Effector memory CD8-positive, alpha-beta T cell (primary cell): Measurements from ENCODE around the gene DDI2.

Source experiments
- ATAC-seq: fragments of 150-1000 bp; cut with Tn5 transposase; replicated peaks from 2 replicates; pipeline ENCODE4 v1.10.0; 2021; ENCODE audit warnings: mild to moderate bottlenecking, moderate library complexity
- DNase-seq, 3 experiments: peaks; one replicate each; pipeline ENCODE4 v3.0.0; 2021
- H3K27ac Mint-ChIP-seq, 2 donors: one replicate each; pipeline ENCODE4 v1.8.0; 2022; ENCODE audit warnings: mild to moderate bottlenecking in 2 of 2, mixed read lengths in 2 of 2, moderate library complexity in 2 of 2
- H3K27me3 Mint-ChIP-seq, 2 donors: one replicate each; pipeline ENCODE4 v1.8.0; 2022; ENCODE audit warnings: mixed read lengths in 2 of 2
- H3K36me3 Mint-ChIP-seq: one replicate; pipeline ENCODE4 v1.8.0; 2022; ENCODE audit warnings: mild to moderate bottlenecking, moderate library complexity, mixed read lengths; ENCODE audit not compliant: insufficient read depth
- H3K4me1 Mint-ChIP-seq, 2 donors: one replicate each; pipeline ENCODE4 v1.8.0; 2022; ENCODE audit warnings: low read depth in 2 of 2, mixed read lengths in 2 of 2
- H3K4me3 Mint-ChIP-seq, 2 donors: one replicate each; pipeline ENCODE4 v1.8.0; 2022; ENCODE audit warnings: mild to moderate bottlenecking in 2 of 2, mixed read lengths in 2 of 2, moderate library complexity in 2 of 2
- H3K9me3 Mint-ChIP-seq, 2 donors: one replicate each; pipeline ENCODE4 v1.8.0; 2022; ENCODE audit warnings: mixed read lengths in 2 of 2

Gene DDI2

DNA sequence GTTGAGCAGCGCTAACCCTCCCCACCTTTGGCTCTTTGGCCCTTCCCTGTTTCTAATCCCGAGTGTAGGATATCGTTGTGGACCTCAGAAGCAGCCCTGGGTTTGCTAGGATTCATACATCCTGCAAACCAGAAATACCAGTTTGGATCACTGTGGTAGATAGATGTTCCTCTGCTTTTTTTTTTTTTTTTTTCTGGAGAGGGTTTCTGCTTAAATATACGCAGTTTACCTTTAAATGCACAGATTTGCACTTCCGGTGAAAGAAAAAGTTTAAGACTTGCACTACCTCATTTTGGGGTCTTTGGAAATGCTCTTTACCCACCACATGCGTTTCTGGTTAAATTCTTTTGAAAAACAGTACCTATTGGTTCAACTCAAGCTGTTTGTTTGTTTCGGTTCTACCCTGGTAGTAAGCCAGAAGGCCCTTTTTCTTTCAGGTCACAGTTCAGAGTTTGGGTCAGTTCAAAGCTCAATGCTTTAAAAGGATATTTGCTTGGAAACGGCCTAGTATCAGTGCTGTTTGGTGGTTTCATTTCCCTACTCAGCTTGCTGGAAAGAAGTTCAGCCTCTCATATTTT lies 908 bp downstream of the DDI2 start:
- no peak for ATAC-seq

DNA sequence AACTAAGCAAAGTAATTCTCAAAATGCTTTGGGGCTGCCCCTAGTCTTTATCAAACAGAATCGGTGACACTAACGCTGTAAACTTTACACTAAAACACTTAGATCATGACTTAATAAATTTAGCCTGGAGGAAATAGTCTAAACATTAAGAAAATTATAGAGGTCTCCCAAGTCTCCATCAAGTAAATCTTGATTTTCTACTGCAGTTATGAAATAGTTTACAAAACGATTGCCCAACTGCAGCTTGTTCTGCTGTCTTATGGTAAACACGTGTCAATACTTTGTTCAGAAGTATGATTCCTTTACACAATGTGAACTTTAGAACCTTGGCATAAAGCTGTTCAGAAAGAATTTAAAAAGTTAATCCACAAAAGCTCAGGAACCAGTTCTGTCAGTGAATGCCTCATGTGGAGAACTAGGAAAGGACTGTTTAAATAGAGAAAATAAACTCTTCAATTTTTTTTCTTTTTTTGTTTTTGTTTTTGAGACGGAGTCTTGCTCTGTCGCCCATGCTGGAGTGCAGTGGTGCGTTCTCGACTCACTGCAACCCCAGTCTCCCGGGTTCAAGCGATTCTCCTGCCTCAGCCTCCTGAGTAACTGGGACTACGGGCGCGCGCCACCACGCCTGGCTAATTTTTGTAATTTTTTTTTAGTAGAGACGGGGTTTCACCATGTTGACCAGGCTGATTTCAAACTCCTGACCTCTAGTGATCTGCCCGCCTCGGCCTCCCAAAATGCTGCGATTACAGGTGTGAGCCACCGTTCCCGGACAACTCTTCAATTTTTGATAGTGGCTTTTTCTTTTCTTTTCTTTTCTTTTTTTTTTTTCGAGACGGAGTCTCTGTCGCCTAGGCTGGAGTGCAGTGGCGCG lies 1.6 kb downstream of the DDI2 start:
- Mint-ChIP-seq H3K27ac (peak overlapping the region; percentile 90 to 96), H3K4me1 (peaks cover 30 to 46% of the 10 kb centered on the region in 2 donors), H3K4me3 (peak overlapping the region; percentile 86 to 89), H3K27me3 (no peaks in the 10 kb centered on the region), H3K9me3 (no peaks in the 10 kb centered on the region), H3K36me3 (peaks cover 17% of the 10 kb centered on the region)
- no peak for DNase-seq
- ATAC-seq, result no peak

More for the DNA sequence above, 908 bp downstream of the DDI2 start:
- peak in 1 of 3 experiments; percentile 9 for DNase-seq
- Mint-ChIP-seq H3K27ac (peak overlapping the region; percentile 90 to 96), H3K9me3 (no peaks in the 10 kb centered on the region), H3K4me3 (peak overlapping the region; percentile 86 to 89), H3K4me1 (peaks cover 30 to 46% of the 10 kb centered on the region in 2 donors), H3K36me3 (peaks cover 17% of the 10 kb centered on the region), H3K27me3 (no peaks in the 10 kb centered on the region)

DNA sequence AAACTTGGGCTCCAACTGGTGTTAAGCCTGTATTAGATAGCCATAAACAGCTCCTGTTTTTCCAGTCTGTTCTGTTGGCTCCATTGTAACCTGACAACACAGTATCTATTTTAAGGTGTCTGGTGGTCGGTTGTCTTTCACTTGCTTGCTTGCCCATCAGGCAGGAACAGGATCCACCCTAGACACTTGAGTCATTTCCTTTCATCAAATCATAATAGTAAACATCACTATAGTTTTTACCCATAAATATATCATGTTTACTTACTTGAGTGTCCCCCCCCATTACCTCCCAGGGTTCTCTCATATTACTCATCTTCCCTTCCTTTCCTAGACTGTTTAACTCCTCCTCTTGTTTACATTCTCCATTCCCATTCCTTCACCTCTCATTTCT lies 2.9 kb downstream of the DDI2 start:
- Mint-ChIP-seq H3K36me3 (peaks cover 23% of the 10 kb centered on the region), H3K4me3 (peak overlapping the region in 1 of 2 donors; percentile 89), H3K9me3 (no peaks in the 10 kb centered on the region), H3K27ac (peak overlapping the region; percentile 90 to 96), H3K4me1 (peaks cover 37 to 54% of the 10 kb centered on the region in 2 donors), H3K27me3 (no peaks in the 10 kb centered on the region)
- ATAC-seq, result peak; percentile 16
- peak in 1 of 3 experiments; percentile 16 for DNase-seq

DNA sequence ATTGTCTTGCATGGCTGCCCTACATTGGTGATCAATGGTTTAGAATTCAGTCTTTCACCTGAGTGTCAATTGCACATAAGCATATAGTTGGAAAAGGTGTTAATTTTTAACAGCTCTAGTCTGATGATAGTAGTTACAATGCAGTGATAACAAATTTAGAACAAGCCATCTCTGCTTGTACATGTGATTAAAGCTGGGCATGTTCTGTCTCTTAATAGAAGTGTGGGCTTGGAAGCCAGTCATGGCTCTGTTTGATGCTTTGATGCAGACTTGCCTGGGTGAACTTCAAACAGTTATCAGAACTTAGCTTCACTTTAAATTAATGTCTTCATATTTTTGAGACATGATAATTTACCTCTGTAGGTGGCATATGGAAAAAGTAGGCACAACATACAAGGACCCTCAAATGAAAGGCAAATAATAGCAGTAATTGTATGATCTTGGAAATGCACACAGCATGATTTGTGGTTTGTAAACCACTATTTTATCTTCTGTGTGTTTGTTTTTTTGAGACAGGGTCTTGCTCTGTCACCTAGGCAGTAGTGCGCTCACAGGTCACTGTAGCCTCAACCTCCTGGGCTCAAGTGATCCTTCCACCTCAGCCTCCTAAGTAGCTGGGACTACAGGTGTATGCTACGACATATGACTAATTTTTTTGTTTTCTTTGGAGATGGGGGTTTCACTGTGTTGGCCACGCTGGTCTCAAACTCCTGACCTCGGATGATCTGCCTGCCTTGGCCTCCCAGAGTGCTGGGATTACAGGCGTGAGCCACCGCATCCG lies 3.8 kb downstream of the DDI2 start:
- H3K4me3 Mint-ChIP-seq, result no peak overlapping the region
- H3K4me1 Mint-ChIP-seq, result peaks cover 39 to 60% of the 10 kb centered on the region in 2 donors
- H3K27ac Mint-ChIP-seq, result peak overlapping the region; percentile 90 to 96
- no peak for DNase-seq
- ATAC-seq, result no peak
- H3K27me3 Mint-ChIP-seq, result no peaks in the 10 kb centered on the region
- H3K9me3 Mint-ChIP-seq, result no peaks in the 10 kb centered on the region
- H3K36me3 Mint-ChIP-seq, result peaks cover 30% of the 10 kb centered on the region

DNA sequence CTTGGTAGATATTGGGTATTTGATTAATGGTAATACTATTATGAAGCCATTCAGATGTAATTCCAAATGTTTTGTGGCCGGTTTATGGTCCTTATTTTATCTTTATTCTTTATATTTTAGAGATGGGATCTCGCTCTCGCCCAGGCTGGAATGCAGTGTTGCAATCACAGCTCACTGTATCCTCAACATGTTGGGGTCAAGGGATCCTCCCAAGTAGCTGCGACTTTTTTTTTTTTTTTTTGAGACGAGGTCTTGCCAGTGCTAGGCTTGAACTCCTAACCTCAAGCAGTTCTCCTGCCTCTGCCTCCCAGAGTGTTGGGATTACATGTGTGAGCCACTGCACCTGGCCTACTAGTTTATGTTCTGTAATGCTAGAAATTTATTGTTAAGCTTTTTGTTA lies 4.7 kb downstream of the DDI2 start:
- ATAC-seq (no peak), DNase-seq (no peak)
- H3K9me3 Mint-ChIP-seq, result no peaks in the 10 kb centered on the region
- no peaks in the 10 kb centered on the region for H3K27me3 Mint-ChIP-seq
- peaks cover 37 to 61% of the 10 kb centered on the region in 2 donors for H3K4me1 Mint-ChIP-seq
- peaks cover 35% of the 10 kb centered on the region for H3K36me3 Mint-ChIP-seq
- no peak overlapping the region for H3K4me3 Mint-ChIP-seq
- peak overlapping the region in 1 of 2 donors; percentile 96 for H3K27ac Mint-ChIP-seq

DNA sequence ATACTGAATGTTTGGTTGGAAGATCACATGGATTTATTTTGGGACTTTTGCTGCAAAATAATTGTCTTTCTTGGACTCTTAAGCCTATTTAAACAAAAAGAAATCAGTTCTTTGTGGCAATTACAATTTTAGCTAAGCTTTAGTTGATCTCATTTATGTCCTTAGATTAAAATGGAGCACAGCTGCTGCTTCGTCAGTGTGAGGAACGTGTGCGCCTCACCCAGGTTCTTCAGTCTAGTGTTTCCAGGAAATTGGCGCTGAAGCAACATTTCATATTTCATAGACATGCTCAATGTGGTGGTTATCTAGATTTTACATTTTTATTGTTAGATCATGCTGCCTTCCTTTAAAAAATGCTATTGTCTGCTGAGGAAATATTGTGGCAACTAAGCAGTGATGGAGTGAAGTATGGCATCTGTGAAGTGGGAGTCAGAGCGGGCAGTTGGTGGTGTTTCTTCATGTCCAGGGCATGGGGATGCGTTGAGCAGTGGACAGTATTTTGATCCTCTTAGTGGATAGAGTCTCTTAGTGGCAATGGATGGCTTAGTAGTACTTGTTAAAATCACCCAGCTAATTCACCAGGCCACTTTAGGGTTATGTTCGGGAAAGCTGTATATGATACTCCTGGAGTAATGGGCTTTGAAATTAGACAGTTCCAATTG lies 5.6 kb downstream of the DDI2 start:
- no peak for ATAC-seq

DNA sequence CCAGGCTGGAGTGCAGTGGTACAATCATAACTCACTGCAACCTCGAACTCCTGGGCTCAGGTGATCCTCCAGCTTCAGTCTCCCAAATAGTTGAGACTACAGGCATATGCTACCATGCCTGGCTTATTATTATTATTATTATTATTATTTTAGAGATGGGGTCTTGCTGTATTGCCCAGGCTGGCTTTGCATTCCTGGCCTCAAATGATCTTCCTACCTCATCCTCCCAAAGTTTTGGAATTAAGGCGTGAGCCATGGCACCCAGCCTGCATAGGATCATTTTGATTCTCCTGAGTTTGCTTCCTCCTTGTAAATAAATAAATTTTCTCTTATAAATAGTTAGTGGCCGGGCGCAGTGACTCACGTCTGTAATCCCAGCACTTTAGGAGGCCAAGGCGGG lies 6.2 kb downstream of the DDI2 start:
- Mint-ChIP-seq H3K4me3 (no peak overlapping the region), H3K27me3 (no peaks in the 10 kb centered on the region), H3K27ac (no peak overlapping the region), H3K36me3 (peaks cover 43% of the 10 kb centered on the region), H3K9me3 (no peaks in the 10 kb centered on the region), H3K4me1 (peaks cover 36 to 67% of the 10 kb centered on the region in 2 donors)
- ATAC-seq (no peak), DNase-seq (no peak)

More for the DNA sequence above, 5.6 kb downstream of the DDI2 start:
- peaks cover 39 to 69% of the 10 kb centered on the region in 2 donors for H3K4me1 Mint-ChIP-seq
- H3K36me3 Mint-ChIP-seq, result peaks cover 38% of the 10 kb centered on the region
- peak overlapping the region in 1 of 2 donors; percentile 96 for H3K27ac Mint-ChIP-seq
- H3K9me3 Mint-ChIP-seq, result no peaks in the 10 kb centered on the region
- no peak for DNase-seq
- no peaks in the 10 kb centered on the region for H3K27me3 Mint-ChIP-seq
- no peak overlapping the region for H3K4me3 Mint-ChIP-seq

DNA sequence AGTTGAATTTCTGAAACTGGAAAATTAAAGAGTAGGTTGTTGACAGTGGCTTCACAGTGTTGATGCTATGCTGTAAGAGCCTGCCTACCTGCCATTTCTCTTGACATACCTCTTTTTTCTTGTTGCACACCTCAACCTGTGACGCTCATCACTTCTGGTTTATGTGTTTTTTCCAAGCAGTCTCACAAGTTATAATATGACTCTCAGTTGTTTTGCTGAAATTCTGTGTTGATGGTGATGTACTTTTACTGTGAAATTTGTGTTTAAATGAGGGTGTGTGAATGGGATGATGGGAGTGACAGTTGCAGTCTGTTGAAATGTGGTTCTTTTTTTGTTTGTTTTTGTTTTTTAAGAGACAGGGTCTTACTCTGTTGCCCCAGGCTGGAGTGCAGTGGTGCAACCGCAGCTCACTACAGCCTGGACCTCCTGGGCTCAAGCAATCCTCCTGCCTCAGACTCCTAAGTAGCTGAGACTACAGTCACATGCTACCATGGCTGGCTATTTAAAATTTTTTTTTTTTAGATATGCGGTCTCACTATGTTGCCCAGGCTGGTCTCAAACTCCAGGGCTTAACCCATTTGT lies 7.0 kb downstream of the DDI2 start:
- DNase-seq (no peak), ATAC-seq (no peak)
- peak overlapping the region in 1 of 2 donors; percentile 3 for H3K27ac Mint-ChIP-seq
- no peaks in the 10 kb centered on the region for H3K27me3 Mint-ChIP-seq
- peaks cover 39% of the 10 kb centered on the region for H3K36me3 Mint-ChIP-seq
- H3K4me1 Mint-ChIP-seq, result peaks cover 32 to 65% of the 10 kb centered on the region in 2 donors
- H3K9me3 Mint-ChIP-seq, result no peaks in the 10 kb centered on the region
- no peak overlapping the region for H3K4me3 Mint-ChIP-seq

DNA sequence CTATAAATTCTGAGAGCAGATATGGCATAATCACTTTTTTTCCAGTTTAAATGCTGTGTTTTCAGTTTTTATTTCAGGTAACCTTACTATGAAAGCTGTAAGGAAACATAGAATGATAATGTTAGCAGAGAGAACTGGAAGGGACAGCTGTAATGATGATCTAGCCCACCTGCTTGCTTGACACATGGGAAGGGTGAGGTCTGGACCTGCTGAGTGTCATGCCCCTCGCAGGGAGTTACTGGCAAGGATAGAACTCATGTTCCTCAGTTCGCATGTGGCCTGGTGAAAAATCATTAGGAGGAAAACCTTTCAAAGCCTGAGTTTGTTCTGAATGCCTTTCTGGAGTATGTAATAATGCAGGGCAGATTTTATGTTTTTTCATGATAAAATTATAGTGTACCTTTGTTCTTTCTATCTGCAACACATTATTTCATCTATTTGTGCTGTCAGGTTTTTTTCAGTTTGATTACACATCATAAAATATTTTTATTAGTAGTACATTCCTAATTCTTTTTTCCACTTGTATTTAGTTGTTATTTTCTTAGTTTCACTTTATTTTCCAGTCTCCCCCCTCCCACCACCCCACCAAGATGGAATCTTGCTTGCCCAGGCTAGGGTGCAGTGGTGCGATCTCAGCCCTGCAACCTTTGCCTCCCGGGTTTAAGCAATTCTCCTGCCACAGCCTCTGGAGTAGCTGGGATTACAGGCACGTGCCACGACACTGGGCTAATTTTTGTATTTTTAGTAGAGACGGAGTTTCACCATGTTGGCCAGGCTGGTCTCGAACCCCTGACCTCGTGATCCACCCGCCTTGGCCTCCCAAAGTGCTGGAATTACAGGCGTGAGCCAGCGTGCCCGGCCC lies 8.0 kb downstream of the DDI2 start:
- DNase-seq (no peak), ATAC-seq (no peak)
- Mint-ChIP-seq H3K36me3 (peaks cover 45% of the 10 kb centered on the region), H3K4me1 (peaks cover 29 to 61% of the 10 kb centered on the region in 2 donors), H3K27ac (peak overlapping the region in 1 of 2 donors; percentile 69), H3K27me3 (no peaks in the 10 kb centered on the region), H3K4me3 (no peak overlapping the region), H3K9me3 (no peaks in the 10 kb centered on the region)

DNA sequence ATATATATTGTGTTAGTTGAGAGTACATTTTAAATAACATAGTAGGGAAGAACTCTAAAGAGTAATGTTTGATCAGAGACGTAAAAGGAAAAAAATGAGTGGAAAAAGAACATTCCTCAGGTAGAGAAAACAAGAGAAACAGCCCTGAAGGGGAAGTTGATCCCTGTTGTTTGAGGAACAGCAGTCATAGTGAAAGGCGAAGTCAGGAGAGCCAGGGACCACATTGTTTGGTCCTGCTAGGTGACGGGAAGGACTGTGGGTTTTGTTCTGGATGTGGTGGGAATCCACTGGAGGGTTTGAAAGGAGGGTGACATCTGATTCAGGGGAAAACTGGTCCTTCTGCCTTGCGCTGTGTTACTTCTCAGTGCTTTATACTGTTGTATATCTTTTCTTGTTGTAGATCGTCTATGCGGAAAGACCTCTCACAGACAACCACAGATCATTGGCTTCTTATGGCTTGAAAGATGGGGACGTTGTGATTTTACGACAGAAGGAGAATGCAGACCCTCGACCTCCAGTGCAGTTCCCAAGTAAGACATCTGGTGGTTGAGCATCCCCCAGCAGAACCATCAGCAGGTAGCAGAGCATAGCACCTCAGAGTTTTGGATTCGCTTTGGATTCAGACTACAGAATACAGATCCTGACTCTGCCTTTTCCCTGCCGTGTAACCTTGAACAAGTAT lies 9.2 kb downstream of the DDI2 start:
- no peak overlapping the region for H3K4me3 Mint-ChIP-seq
- peaks cover 22 to 51% of the 10 kb centered on the region in 2 donors for H3K4me1 Mint-ChIP-seq
- DNase-seq (no peak), ATAC-seq (no peak)
- no peaks in the 10 kb centered on the region for H3K27me3 Mint-ChIP-seq
- no peaks in the 10 kb centered on the region for H3K9me3 Mint-ChIP-seq
- peak overlapping the region; percentile 69 to 75 for H3K27ac Mint-ChIP-seq
- H3K36me3 Mint-ChIP-seq, result peaks cover 56% of the 10 kb centered on the region

DNA sequence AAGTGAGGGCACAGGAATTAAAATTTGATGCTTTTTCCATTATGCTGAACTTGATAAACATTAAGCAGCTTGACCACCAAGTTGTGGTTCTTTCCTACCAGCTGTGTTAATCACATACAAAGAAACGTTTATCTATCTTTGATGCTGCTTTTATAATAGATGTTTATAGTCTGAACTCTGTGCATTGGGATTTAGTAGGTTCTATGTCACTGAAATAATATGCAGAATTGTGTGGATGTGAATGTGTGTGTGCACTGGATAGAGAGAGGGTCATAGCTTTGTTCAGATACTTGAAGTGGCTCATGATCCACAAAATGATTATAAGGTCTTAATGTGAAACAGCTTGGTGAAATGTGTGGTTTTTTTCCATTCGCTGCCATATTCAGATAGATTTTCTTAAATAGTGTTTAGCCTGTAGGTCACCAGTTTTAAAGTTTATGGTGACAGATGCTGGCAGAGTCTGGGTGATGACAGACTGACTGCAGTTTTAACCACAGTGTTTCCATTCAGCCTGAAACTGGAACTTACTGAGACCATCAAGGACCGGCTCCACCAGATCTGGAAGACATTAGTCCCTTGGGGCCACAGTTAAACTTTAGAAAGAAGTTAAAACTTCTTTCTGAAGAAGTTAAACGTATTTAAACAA lies 10.2 kb downstream of the DDI2 start:
- Mint-ChIP-seq H3K27me3 (no peaks in the 10 kb centered on the region), H3K36me3 (peaks cover 65% of the 10 kb centered on the region), H3K4me1 (peaks cover 19 to 42% of the 10 kb centered on the region in 2 donors), H3K27ac (peak overlapping the region in 1 of 2 donors; percentile 71), H3K4me3 (no peak overlapping the region), H3K9me3 (no peaks in the 10 kb centered on the region)
- ATAC-seq (no peak), DNase-seq (no peak)
